ENCODE measurements around the gene ILF3. TPM values are rescaled to one million over a fixed set of nuclear protein-coding genes. Genes with fewer than 3 reads are reported as not detected.

ILF3 gene
- total and polyA plus RNA-seq, 11 donors, result 45.7 to 140 (median 110) TPM

- Histone ChIP-seq H3K27ac (no peak overlapping the region), H3K4me1 (peaks cover 0 to 35% (median 16%) of the 10 kb centered on the region in 12 donors)
- TF ChIP-seq POLR2A (IDR thresholded peaks at IDR 0.05), result no peak
- TF ChIP-seq CTCF (IDR thresholded peaks at IDR 0.05), result no peak
Measured at GRCh38 chr19:10621966-10622365, 32.2 kb upstream of the ILF3 start.

GRCh38 chr19:10624585-10624984, 29.6 kb upstream of the ILF3 start:
- Histone ChIP-seq H3K4me1 (peaks cover 0 to 30% (median 16%) of the 10 kb centered on the region in 12 donors), H3K36me3 (peaks cover 0 to 31% (median 22%) of the 10 kb centered on the region in 9 donors), H3K4me3 (peak overlapping the region in 10 of 12 donors; percentile 56 to 83 (median 66)), H3K27me3 (no peaks in the 10 kb centered on the region), H3K27ac (peak overlapping the region in 8 of 12 donors; percentile 63 to 94 (median 78)), H3K9me3 (no peaks in the 10 kb centered on the region)
- ATAC-seq (no peak), DNase-seq (no peak)
- WGBS, 4 donors, result 80 to 83% (median 82%) methylated on average over 5 to 6 of the region's 6 CpGs
- TF ChIP-seq POLR2A (IDR thresholded peaks at IDR 0.05), result no peak
- TF ChIP-seq CTCF (IDR thresholded peaks at IDR 0.05), result no peak
- intact Hi-C loops (cut with DNase I), result no loop called here

More at GRCh38 chr19:10621966-10622365, 32.2 kb upstream of the ILF3 start:
- ATAC-seq, result no peak
- peaks cover 0 to 8% (median 0%) of the 10 kb centered on the region in 9 donors for H3K36me3 ChIP-seq
- no peak for DNase-seq
- H3K4me3 ChIP-seq, result no peak overlapping the region
- intact Hi-C loops (cut with DNase I), result no loop called here
- no peaks in the 10 kb centered on the region for H3K27me3 ChIP-seq
- 94 to 97% (median 97%) methylated on average over 8 of the region's 8 CpGs for WGBS, 4 donors
- no peaks in the 10 kb centered on the region for H3K9me3 ChIP-seq

GRCh38 chr19:10625003-10625761, 29.0 kb upstream of the ILF3 start, which contains the start of gene SLC44A2:
SLC44A2 (plus strand) TSS chr19:10625553; CDS start chr19:10625634, 81 bp downstream.
- peak in 1 of 2 donors; percentile 48 for TF ChIP-seq POLR2A (IDR thresholded peaks at IDR 0.05)
- TF ChIP-seq CTCF (IDR thresholded peaks at IDR 0.05), result no peak
- DNase-seq, result peak; percentile 87 to 89 (median 89)

GRCh38 chr19:10625762-10626138, 28.4 kb upstream of the ILF3 start:
- peak overlapping the region in 11 of 12 donors; percentile 63 to 94 (median 79) for H3K27ac ChIP-seq
- no peaks in the 10 kb centered on the region for H3K9me3 ChIP-seq
- peak overlapping the region; percentile 41 to 83 (median 65) for H3K4me3 ChIP-seq
- intact Hi-C loops (cut with DNase I), result loop anchor here in 1 of 10 donors (1.0 kb wide), 1 partner anchor 13 kb away; no protein-coding TSS in a partner anchor
- peaks cover 0 to 42% (median 34%) of the 10 kb centered on the region in 9 donors for H3K36me3 ChIP-seq
- no peaks in the 10 kb centered on the region for H3K27me3 ChIP-seq
- peaks cover 0 to 30% (median 16%) of the 10 kb centered on the region in 12 donors for H3K4me1 ChIP-seq
- DNase-seq (no peak), ATAC-seq (peak in 1 of 4 donors; percentile 22)
- TF ChIP-seq POLR2A (IDR thresholded peaks at IDR 0.05), result no peak
- no peak for TF ChIP-seq CTCF (IDR thresholded peaks at IDR 0.05)
- 30 to 40% (median 36%) methylated on average over 10 of the region's 10 CpGs for WGBS, 4 donors

More at GRCh38 chr19:10625003-10625761, 29.0 kb upstream of the ILF3 start, which contains the start of gene SLC44A2:
- Histone ChIP-seq H3K4me3 (peak within 1 kb of the TSS; percentile 41 to 83 (median 65)), H3K27me3 (no peaks in the 10 kb centered on the region), H3K9me3 (no peaks in the 10 kb centered on the region), H3K36me3 (peaks cover 0 to 37% (median 28%) of the 10 kb centered on the region in 9 donors), H3K27ac (peak within 1 kb of the TSS in 11 of 12 donors; percentile 63 to 94 (median 79)), H3K4me1 (peaks cover 0 to 30% (median 16%) of the 10 kb centered on the region in 12 donors)
- 3 to 15% (median 8%) methylated on average over 13 to 53 of the region's 53 CpGs for WGBS, 4 donors
- peak; percentile 95 to 99 (median 98) for ATAC-seq
- intact Hi-C loops (cut with DNase I), result loop anchor here in 1 of 10 donors (1.0 kb wide), 1 partner anchor 13 kb away; no protein-coding TSS in a partner anchor
